Measurements from ENCODE around the gene HEPHL1.

The HEPHL1 gene

DNA sequence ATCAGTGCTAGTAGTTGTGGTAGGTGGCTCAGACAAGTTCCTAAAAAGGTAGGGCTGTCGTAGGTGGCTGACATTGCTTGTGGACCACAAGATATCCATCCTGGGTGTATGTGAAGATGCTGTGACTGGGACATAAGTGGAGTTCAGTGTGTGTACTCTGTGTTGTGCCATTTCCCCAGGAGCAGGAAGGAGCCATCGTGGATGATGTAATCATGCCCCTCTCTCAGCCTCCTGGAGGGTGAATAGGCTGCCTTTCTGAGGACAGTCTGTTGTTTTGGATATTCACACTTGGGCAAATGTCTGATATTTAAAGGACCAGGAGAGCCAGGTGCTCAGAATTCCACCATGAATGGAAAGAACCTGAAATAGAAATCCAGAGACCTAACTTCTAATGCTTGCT, 2.7 kb downstream of the HEPHL1 start:
- no peak for DNase-seq (ENCODE audit: low read depth in 2 of 2)
- TF ChIP-seq, protein P1, sequence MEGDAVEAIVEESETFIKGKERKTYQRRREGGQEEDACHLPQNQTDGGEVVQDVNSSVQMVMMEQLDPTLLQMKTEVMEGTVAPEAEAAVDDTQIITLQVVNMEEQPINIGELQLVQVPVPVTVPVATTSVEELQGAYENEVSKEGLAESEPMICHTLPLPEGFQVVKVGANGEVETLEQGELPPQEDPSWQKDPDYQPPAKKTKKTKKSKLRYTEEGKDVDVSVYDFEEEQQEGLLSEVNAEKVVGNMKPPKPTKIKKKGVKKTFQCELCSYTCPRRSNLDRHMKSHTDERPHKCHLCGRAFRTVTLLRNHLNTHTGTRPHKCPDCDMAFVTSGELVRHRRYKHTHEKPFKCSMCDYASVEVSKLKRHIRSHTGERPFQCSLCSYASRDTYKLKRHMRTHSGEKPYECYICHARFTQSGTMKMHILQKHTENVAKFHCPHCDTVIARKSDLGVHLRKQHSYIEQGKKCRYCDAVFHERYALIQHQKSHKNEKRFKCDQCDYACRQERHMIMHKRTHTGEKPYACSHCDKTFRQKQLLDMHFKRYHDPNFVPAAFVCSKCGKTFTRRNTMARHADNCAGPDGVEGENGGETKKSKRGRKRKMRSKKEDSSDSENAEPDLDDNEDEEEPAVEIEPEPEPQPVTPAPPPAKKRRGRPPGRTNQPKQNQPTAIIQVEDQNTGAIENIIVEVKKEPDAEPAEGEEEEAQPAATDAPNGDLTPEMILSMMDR (IDR thresholded peaks at IDR 0.05; ENCODE audit: low read depth, low read length): no peak
- H3K4me3 ChIP-seq (replicated peaks in 1 of 2; ENCODE audit: low read depth in 2 of 2, low read length in 2 of 2): no peak overlapping the region

DNA sequence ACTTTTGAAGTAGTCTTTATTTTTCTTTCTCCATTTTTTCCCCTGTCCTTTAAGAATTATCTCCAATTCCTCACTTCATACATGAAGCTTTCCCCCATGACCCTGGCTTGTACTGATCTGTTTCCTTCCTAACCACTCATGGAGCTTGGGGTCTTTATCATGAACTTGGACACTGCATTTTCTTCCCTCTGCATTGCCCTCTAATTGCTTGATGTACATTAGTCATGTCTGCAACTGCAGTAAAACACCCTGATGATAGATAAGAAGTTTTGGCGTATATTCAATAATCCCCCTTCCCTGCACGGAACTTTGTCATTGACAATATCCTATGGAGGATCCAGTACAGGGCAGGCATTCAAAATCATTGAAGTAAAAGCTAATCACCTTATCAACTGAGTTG, 3.4 kb downstream of the HEPHL1 start:
- no peak overlapping the region for H3K4me3 ChIP-seq (replicated peaks in 1 of 2; ENCODE audit: low read depth in 2 of 2, low read length in 2 of 2)
- DNase-seq (ENCODE audit: low read depth in 2 of 2): no peak
- TF ChIP-seq, protein P1 (IDR thresholded peaks at IDR 0.05; ENCODE audit: low read depth, low read length): no peak

DNA sequence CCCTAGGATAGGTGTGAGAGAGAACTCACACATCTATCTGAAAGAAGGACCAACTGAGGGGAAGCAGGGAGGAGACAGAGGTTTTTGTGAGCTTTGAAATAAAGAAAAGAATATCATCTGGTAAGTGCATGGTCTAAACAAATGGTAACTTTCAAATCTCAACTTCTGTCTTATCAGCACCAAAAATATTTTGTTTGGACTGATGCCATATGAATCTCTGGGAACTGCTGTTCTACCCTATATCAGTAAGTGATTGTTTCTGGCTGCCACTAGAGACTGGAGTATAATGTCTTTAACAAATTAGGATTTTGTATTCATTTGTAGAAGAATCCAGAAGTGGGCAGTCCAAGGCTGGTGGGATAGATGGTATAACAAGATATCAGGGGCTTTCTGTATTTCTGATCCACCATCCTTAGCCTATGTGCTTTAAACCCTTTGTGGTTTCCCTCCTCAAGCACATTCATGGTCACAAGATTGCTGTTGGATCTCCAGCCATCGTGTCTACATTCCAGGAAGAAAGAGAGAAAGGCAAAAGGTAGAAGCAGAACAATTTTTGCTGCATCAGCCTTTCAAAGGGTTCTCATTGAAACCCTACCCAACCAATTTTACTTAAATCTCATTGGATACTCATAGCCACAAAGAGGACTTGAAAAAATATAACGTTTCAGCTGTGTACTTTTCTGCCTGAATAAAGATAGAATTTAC, 4.7 kb downstream of the HEPHL1 start:
- TF ChIP-seq, protein P1 (IDR thresholded peaks at IDR 0.05; ENCODE audit: low read depth, low read length): no peak
- DNase-seq (ENCODE audit: low read depth in 2 of 2): peak in 1 of 2 donors; percentile 21
- H3K4me3 ChIP-seq (replicated peaks in 1 of 2; ENCODE audit: low read depth in 2 of 2, low read length in 2 of 2): no peak overlapping the region

DNA sequence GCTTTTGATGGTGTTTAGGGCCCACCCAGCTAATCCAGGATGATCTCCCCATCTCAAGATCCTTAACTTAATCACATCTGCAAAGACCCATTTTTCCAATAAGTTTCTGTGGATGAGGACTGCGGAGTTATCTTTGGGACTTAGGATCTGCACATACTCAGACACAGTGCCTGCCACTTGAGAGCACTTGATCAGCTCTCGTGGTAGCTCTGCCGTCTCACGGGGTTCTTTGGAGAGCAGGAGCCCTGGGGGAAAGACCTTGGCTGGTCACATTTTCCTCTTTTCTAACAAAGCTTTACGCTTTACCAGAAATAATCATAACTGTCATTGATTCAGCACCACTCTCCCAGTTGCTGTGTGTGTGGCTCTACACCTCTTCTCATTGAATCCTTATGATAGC, 6.1 kb downstream of the HEPHL1 start:
- TF ChIP-seq, protein P1 (IDR thresholded peaks at IDR 0.05; ENCODE audit: low read depth, low read length): no peak

DNA sequence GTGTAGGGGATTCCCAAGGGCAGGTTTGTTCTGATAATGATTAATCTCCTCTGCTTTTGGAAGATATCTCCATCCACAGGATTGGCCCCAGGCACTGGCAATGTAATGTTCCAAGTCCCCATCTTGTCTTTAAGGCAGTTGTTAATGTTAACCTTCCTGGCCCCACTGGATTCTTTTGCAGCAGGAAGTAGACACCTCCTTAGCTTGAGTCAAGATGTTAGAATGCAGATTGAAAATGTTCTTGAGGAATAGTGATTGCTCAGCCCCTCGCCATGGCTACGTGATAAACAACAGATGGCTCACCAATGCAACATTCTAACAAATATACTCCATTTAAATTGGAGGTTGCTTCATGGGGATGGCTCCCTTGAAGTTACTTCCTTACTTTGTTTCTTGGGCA, 7.3 kb downstream of the HEPHL1 start:
- DNase-seq (ENCODE audit: low read depth in 2 of 2): peak; percentile 8 to 82
- no peak overlapping the region for H3K4me3 ChIP-seq (replicated peaks in 1 of 2; ENCODE audit: low read depth in 2 of 2, low read length in 2 of 2)
- TF ChIP-seq, protein P1 (IDR thresholded peaks at IDR 0.05; ENCODE audit: low read depth, low read length): no peak

More for the DNA sequence above, 6.1 kb downstream of the HEPHL1 start:
- DNase-seq (ENCODE audit: low read depth in 2 of 2): no peak
- no peak overlapping the region for H3K4me3 ChIP-seq (replicated peaks in 1 of 2; ENCODE audit: low read depth in 2 of 2, low read length in 2 of 2)

DNA sequence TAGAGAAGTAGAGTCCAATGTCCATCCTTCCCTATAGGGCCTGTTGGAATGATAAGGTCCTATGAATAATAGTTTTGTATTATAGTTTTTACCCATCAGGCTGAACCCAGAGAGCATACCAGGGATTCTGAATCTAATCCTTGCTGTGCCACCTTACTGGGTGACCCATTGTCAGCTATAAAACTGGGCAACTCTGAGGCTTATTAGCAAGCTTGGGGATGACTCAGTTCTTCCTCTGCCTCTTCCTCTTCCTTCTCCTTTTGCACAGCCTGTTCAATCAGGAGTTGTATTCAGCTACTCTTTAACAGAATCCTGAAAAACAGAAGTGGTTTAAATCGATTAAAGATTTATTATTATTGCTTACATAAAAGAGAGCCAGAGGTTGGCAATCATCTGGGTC, 8.9 kb downstream of the HEPHL1 start:
- no peak for DNase-seq (ENCODE audit: low read depth in 2 of 2)
- no peak overlapping the region for H3K4me3 ChIP-seq (replicated peaks in 1 of 2; ENCODE audit: low read depth in 2 of 2, low read length in 2 of 2)
- TF ChIP-seq, protein P1 (IDR thresholded peaks at IDR 0.05; ENCODE audit: low read depth, low read length): no peak

DNA sequence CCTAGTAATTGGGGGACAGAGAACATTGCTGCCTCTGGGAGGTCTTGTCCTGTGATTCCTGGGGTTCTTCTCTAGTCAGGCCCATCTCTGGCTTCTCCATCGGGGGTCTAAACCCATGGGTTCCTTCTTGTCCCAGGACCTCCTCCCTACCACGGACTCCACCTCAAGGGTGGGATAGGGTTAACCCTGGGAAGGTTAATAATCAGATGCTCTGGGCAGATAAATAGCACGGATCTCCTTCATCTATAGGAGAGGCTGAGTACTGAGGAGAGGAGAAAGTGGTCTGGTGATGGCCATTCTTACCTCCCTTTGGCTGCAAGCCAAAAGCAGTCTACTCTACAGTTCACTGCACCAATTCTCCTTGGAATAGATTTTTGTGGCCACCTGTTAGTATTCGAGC, 10.5 kb downstream of the HEPHL1 start:
- TF ChIP-seq, protein P1 (IDR thresholded peaks at IDR 0.05; ENCODE audit: low read depth, low read length): no peak
- DNase-seq (ENCODE audit: low read depth in 2 of 2): no peak
- no peak overlapping the region for H3K4me3 ChIP-seq (replicated peaks in 1 of 2; ENCODE audit: low read depth in 2 of 2, low read length in 2 of 2)

Measured in cardiac fibroblast (primary cell).